GM23338 (cell line): ENCODE data around the gene RMND1. TPM values are rescaled to one million over a fixed set of nuclear protein-coding genes. Genes with fewer than 3 reads are reported as not detected.

ENCODE experiments used
- ATAC-seq: fragments of 200-7000 bp; cut with Tn5 transposase; 3 replicates; pipeline ENCODE4 v1.9.1; 2020
- DNase-seq: peaks from one replicate; pipeline ENCODE4 v3.0.0-alpha.2; 2015; ENCODE audit warnings: low spot score
- H2AFZ ChIP-seq: fragments of 200-600 bp; sonication (generic); 2 replicates; pipeline ENCODE4 v1.8.0; 2016; ENCODE audit warnings: antibody characterized with exemption, mild to moderate bottlenecking, moderate library complexity
- H3F3A ChIP-seq: fragments of 200-600 bp; sonication (generic); replicated peaks from 2 replicates; pipeline ENCODE4 v1.8.0; 2017; ENCODE audit warnings: antibody characterized with exemption, mixed run types, low read depth
- H3K27ac ChIP-seq: fragments of 200-600 bp; sonication (generic); 2 replicates; pipeline ENCODE4 v1.6.1; 2016; ENCODE audit warnings: low read depth
- H3K27me3 ChIP-seq: fragments of 200-600 bp; sonication (generic); 2 replicates; pipeline ENCODE4 v1.8.0; 2016; ENCODE audit warnings: mild to moderate bottlenecking, mixed run types, moderate library complexity; ENCODE audit not compliant: insufficient read depth
- H3K36me3 ChIP-seq: fragments of 200-600 bp; sonication (generic); 2 replicates; pipeline ENCODE4 v1.8.0; 2016; ENCODE audit warnings: mild to moderate bottlenecking; ENCODE audit not compliant: insufficient read depth
- H3K4me1 ChIP-seq: fragments of 200-600 bp; sonication (generic); 2 replicates; pipeline ENCODE4 v1.8.0; 2016; ENCODE audit warnings: mild to moderate bottlenecking, moderate library complexity; ENCODE audit not compliant: insufficient read depth
- H3K4me2 ChIP-seq: fragments of 200-600 bp; sonication (generic); 2 replicates; pipeline ENCODE4 v1.7.1; 2017; ENCODE audit warnings: mixed run types
- H3K4me3 ChIP-seq: fragments of 200-600 bp; sonication (generic); 2 replicates; pipeline ENCODE4 v1.6.1; 2016; ENCODE audit warnings: mixed run types
- H3K79me2 ChIP-seq: fragments of 200-600 bp; sonication (generic); replicated peaks from 2 replicates; pipeline ENCODE4 v1.8.0; 2017; ENCODE audit warnings: mild to moderate bottlenecking; ENCODE audit not compliant: insufficient read depth
- H3K9me2 ChIP-seq: fragments of 200-600 bp; sonication (generic); 2 replicates; pipeline ENCODE4 v1.8.0; 2017; ENCODE audit not compliant: insufficient read depth
- H4K20me1 ChIP-seq: fragments of 200-600 bp; sonication (generic); replicated peaks from 2 replicates; pipeline ENCODE4 v1.8.0; 2017; ENCODE audit warnings: mild to moderate bottlenecking; ENCODE audit not compliant: insufficient read depth
- H3K27ac Mint-ChIP-seq: 2 replicates; pipeline ENCODE4 v1.8.0; 2020; ENCODE audit warnings: inconsistent platforms, mild to moderate bottlenecking, moderate library complexity, mixed read lengths
- H3K27me3 Mint-ChIP-seq: 3 replicates; pipeline ENCODE4 v1.8.0; 2022; ENCODE audit warnings: low read depth, mild to moderate bottlenecking, moderate library complexity, mixed read lengths, inconsistent platforms; ENCODE audit not compliant: insufficient read depth, poor library complexity
- H3K36me3 Mint-ChIP-seq: 3 replicates; pipeline ENCODE4 v1.8.0; 2021; ENCODE audit warnings: low read depth, mild to moderate bottlenecking, inconsistent platforms, moderate library complexity, mixed read lengths
- H3K4me1 Mint-ChIP-seq: 3 replicates; pipeline ENCODE4 v1.8.0; 2020; ENCODE audit warnings: mild to moderate bottlenecking, inconsistent platforms, mixed read lengths
- H3K4me3 Mint-ChIP-seq: 3 replicates; pipeline ENCODE4 v1.8.0; 2021; ENCODE audit warnings: moderate library complexity, mild to moderate bottlenecking, inconsistent platforms, mixed read lengths
- H3K9me3 Mint-ChIP-seq: 3 replicates; pipeline ENCODE4 v1.8.0; 2020; ENCODE audit warnings: moderate library complexity, mild to moderate bottlenecking, inconsistent platforms, mixed read lengths
- CREB1 ChIP-seq: fragments of 250-450 bp; sonication (Bioruptor Pico); IDR thresholded peaks from 2 replicates; pipeline ENCODE4 v1.5.0; 2020; ENCODE audit warnings: low read depth, mild to moderate bottlenecking, moderate library complexity
- EZH2 ChIP-seq: fragments of 200-600 bp; sonication (generic); IDR thresholded peaks from one replicate; pipeline ENCODE4 v1.8.0; 2017; ENCODE audit warnings: antibody characterized with exemption, mild to moderate bottlenecking, low read depth; ENCODE audit not compliant: unreplicated experiment
- EZH2phosphoT487 ChIP-seq: fragments of 200-600 bp; sonication (generic); IDR thresholded peaks from one replicate; pipeline ENCODE4 v1.8.1; 2018; ENCODE audit warnings: antibody characterized with exemption; ENCODE audit not compliant: unreplicated experiment
- JUNB ChIP-seq: IDR thresholded peaks from one replicate; pipeline ENCODE4 v1.6.1; 2016; ENCODE audit warnings: antibody characterized with exemption; ENCODE audit not compliant: unreplicated experiment
- NANOG ChIP-seq: IDR thresholded peaks from 2 replicates; pipeline ENCODE4 v1.6.1; 2016; ENCODE audit warnings: antibody characterized with exemption, borderline replicate concordance
- POLR2AphosphoS5 ChIP-seq: IDR thresholded peaks from 2 replicates; pipeline ENCODE4 v1.6.1; 2016; ENCODE audit warnings: antibody characterized with exemption, low read depth
- STAT1 ChIP-seq: IDR thresholded peaks from one replicate; pipeline ENCODE4 v1.6.1; 2016; ENCODE audit warnings: antibody characterized with exemption; ENCODE audit not compliant: unreplicated experiment
- ZNF114 ChIP-seq: fragments of 250-450 bp; sonication (Bioruptor Pico); IDR thresholded peaks from 2 replicates; pipeline ENCODE4 v1.5.0; 2020; ENCODE audit warnings: mild to moderate bottlenecking, moderate library complexity
- ZNF331 ChIP-seq: fragments of 250-450 bp; sonication (Bioruptor Pico); IDR thresholded peaks from 2 replicates; pipeline ENCODE4 v1.5.0; 2020; ENCODE audit warnings: low read depth, mild to moderate bottlenecking, moderate library complexity
- polyA plus RNA-seq: library from polyadenylated mRNA; unstranded; fragments of >200 nt; fragmentation: Nextera tagmentation; extraction: Ambion mirVana; gene quantifications from 2 replicates; pipeline ENCODE4 v1.2.1, GENCODE V29; 2016
- total RNA-seq: library from RNA; depleted of rRNA; stranded (reverse); fragments of >200 nt; shearing (Covaris generic); gene quantifications from 2 replicates; pipeline ENCODE4 v1.2.3, GENCODE V29; 2014
- TF ChIP-seq, protein P1 (sequence below), 2 experiments: fragments of 200-600 bp in 1 of 2; sonication (generic) in 1 of 2; conservative IDR thresholded peaks; 2 replicates each; pipeline versions ENCODE4 v1.5.1 to v1.6.1; 2016 to 2017; ENCODE audit warnings: antibody characterized with exemption in 2 of 2, low read depth in 2 of 2, mild to moderate bottlenecking in 2 of 2, moderate library complexity in 1 of 2
- TF ChIP-seq, protein P2 (sequence below): IDR thresholded peaks from one replicate; pipeline ENCODE4 v1.6.1; 2018; ENCODE audit warnings: antibody characterized with exemption; ENCODE audit not compliant: unreplicated experiment
- TF ChIP-seq, protein P3 (sequence below): IDR thresholded peaks from 2 replicates; pipeline ENCODE4 v1.6.1; 2016; ENCODE audit warnings: antibody characterized with exemption

RMND1 gene
- total and polyA plus RNA-seq, 2 experiments from 2014 or later, result 27.5 to 34.4 TPM

DNA sequence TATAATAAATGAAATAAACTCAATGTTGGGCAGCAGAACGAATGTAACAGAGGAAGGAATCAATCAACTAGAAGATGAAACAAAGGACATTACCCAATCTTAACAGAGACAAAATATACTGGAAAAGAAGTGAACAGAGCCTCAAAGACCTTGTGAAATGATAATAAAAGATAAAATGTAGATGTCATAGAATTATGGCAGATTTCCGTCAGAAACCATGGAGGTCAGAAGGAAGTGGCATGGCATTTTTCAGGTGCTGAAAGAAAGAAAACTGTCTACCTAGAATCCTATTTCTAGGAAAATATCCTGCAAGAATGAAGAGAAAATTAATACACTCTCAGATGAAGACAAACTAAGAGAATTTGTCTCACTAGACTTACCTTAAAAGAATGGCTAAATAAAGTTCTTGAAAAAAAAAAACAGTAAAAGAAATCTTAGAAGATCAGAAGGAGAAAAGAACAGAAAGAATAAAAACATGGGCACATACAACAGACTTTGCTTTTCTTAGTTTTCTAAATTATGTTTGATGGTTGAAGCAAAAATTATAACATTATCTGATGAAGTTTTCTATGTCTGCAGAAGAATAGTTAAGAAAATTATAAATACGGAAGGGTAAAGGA lies 37.2 kb downstream of the RMND1 start (continued):
- TF ChIP-seq CREB1 (CRISPR knock-in tag), result no peak
- TF ChIP-seq POLR2AphosphoS5, result no peak
- TF ChIP-seq, protein P1, sequence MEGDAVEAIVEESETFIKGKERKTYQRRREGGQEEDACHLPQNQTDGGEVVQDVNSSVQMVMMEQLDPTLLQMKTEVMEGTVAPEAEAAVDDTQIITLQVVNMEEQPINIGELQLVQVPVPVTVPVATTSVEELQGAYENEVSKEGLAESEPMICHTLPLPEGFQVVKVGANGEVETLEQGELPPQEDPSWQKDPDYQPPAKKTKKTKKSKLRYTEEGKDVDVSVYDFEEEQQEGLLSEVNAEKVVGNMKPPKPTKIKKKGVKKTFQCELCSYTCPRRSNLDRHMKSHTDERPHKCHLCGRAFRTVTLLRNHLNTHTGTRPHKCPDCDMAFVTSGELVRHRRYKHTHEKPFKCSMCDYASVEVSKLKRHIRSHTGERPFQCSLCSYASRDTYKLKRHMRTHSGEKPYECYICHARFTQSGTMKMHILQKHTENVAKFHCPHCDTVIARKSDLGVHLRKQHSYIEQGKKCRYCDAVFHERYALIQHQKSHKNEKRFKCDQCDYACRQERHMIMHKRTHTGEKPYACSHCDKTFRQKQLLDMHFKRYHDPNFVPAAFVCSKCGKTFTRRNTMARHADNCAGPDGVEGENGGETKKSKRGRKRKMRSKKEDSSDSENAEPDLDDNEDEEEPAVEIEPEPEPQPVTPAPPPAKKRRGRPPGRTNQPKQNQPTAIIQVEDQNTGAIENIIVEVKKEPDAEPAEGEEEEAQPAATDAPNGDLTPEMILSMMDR (conservative IDR thresholded peaks at IDR 0.05; ENCODE audit: low read depth in 2 of 2), result no peak

DNA sequence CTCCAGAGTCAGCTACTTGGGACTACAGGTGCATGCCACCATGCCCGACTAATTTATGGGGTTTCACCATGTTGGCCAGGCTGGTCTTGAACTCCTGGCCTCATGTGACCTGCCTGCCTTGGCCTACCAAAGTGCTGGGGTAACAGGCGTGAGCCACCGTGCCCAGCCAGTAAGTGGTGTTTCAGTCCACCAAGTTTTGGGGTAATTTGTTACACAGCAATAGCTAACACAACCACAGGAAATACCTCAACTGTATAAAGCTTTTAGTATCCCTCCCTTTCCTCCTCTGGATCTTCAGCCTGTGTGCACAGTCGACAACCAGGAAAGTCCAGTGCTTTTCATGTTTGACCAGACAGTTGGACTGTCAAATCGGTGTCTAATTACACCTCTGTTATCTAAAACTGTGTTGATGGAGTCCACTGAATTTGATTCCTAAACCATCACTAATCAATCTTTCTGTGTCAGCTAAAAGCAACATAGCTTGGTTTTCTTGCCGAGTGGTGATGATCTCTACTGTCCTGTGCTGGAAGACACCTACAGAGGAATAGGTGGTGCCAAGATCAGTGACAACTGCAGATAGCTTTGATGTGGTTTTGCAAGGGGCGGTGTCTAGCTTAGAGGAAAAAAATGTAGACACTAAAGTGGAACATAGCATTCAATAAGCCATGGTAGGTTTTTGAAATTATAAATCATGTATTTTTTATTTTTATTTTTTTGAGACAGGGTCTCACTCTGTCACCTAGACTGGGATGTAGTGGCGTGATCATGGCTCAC lies 38.4 kb downstream of the RMND1 start:
- DNase-seq (no peak), ATAC-seq (no peak)
- Mint-ChIP-seq H3K27ac (no peak overlapping the region), H3K4me3 (no peak overlapping the region), H3K9me3 (no peaks in the 10 kb centered on the region), H3K36me3 (peaks cover 66% of the 10 kb centered on the region), H3K27me3 (peaks cover 9% of the 10 kb centered on the region), H3K4me1 (no peaks in the 10 kb centered on the region)
- H3K79me2 ChIP-seq, result no peaks in the 10 kb centered on the region
- H3F3A ChIP-seq, result no peaks in the 10 kb centered on the region
- H3K4me3 ChIP-seq, result no peak overlapping the region
- H3K4me2 ChIP-seq, result no peak overlapping the region
- H2AFZ ChIP-seq, result no peak overlapping the region
- H4K20me1 ChIP-seq, result peaks cover 7% of the 10 kb centered on the region; the same call in 1 of the 2 replicates
- no peak overlapping the region for H3K27ac ChIP-seq
- no peaks in the 10 kb centered on the region for H3K27me3 ChIP-seq
- H3K9me2 ChIP-seq, result no peaks in the 10 kb centered on the region
- no peaks in the 10 kb centered on the region for H3K4me1 ChIP-seq
- peaks cover 21% of the 10 kb centered on the region for H3K36me3 ChIP-seq
- TF ChIP-seq POLR2AphosphoS5 (no peak), ZNF331 (CRISPR knock-in tag) (no peak), NANOG (no peak), ZNF114 (CRISPR knock-in tag) (no peak), STAT1 (no peak), CREB1 (CRISPR knock-in tag) (no peak), EZH2phosphoT487 (no peak), JUNB (no peak), EZH2 (no peak)
- TF ChIP-seq, protein P2, sequence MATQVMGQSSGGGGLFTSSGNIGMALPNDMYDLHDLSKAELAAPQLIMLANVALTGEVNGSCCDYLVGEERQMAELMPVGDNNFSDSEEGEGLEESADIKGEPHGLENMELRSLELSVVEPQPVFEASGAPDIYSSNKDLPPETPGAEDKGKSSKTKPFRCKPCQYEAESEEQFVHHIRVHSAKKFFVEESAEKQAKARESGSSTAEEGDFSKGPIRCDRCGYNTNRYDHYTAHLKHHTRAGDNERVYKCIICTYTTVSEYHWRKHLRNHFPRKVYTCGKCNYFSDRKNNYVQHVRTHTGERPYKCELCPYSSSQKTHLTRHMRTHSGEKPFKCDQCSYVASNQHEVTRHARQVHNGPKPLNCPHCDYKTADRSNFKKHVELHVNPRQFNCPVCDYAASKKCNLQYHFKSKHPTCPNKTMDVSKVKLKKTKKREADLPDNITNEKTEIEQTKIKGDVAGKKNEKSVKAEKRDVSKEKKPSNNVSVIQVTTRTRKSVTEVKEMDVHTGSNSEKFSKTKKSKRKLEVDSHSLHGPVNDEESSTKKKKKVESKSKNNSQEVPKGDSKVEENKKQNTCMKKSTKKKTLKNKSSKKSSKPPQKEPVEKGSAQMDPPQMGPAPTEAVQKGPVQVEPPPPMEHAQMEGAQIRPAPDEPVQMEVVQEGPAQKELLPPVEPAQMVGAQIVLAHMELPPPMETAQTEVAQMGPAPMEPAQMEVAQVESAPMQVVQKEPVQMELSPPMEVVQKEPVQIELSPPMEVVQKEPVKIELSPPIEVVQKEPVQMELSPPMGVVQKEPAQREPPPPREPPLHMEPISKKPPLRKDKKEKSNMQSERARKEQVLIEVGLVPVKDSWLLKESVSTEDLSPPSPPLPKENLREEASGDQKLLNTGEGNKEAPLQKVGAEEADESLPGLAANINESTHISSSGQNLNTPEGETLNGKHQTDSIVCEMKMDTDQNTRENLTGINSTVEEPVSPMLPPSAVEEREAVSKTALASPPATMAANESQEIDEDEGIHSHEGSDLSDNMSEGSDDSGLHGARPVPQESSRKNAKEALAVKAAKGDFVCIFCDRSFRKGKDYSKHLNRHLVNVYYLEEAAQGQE, result no peak
- TF ChIP-seq, protein P3, sequence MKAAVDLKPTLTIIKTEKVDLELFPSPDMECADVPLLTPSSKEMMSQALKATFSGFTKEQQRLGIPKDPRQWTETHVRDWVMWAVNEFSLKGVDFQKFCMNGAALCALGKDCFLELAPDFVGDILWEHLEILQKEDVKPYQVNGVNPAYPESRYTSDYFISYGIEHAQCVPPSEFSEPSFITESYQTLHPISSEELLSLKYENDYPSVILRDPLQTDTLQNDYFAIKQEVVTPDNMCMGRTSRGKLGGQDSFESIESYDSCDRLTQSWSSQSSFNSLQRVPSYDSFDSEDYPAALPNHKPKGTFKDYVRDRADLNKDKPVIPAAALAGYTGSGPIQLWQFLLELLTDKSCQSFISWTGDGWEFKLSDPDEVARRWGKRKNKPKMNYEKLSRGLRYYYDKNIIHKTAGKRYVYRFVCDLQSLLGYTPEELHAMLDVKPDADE, result no peak
- TF ChIP-seq, protein P1 (conservative IDR thresholded peaks at IDR 0.05; ENCODE audit: low read depth in 2 of 2), result no peak
